Cardiac muscle cell (in vitro differentiated cells and primary cell): ENCODE data around the gene USP6NL. TPM values are rescaled to one million over a fixed set of nuclear protein-coding genes. Genes with fewer than 3 reads are reported as not detected.

ENCODE experiments used
- DNase-seq, 2 donors: peaks; one replicate each; pipeline versions ENCODE4 v3.0.0 to v3.0.0-alpha.2; 2010 to 2017; ENCODE audit warnings: low read depth in 1 of 2, low spot score in 1 of 2
- H3K27ac ChIP-seq: fragments of 200-600 bp; sonication (generic); 2 replicates; pipeline ENCODE4 v1.5.1; 2016
- H3K27me3 ChIP-seq: fragments of 200-600 bp; sonication (generic); 2 replicates; pipeline ENCODE4 v1.6.0; 2016; ENCODE audit warnings: control low read depth
- H3K36me3 ChIP-seq: fragments of 200-600 bp; sonication (generic); 2 replicates; pipeline ENCODE4 v1.5.1; 2016; ENCODE audit warnings: control low read depth
- H3K4me1 ChIP-seq: fragments of 200-600 bp; sonication (generic); 2 replicates; pipeline ENCODE4 v1.8.1; 2017; ENCODE audit warnings: low read depth, mild to moderate bottlenecking, mixed run types
- H3K4me3 ChIP-seq: fragments of 200-600 bp; sonication (generic); 2 replicates; pipeline ENCODE4 v1.5.1; 2016; ENCODE audit warnings: mild to moderate bottlenecking
- H3K9me3 ChIP-seq: fragments of 200-600 bp; sonication (generic); 2 replicates; pipeline ENCODE4 v1.5.1; 2017; ENCODE audit warnings: low read depth, mild to moderate bottlenecking, control low read depth
- polyA plus RNA-seq: library from polyadenylated mRNA; unstranded; fragments of >200 nt; fragmentation: Nextera tagmentation; extraction: Ambion mirVana; gene quantifications from 2 replicates; pipeline ENCODE4 v1.2.1, GENCODE V29; 2016
- total RNA-seq: library from RNA; depleted of rRNA; stranded (reverse); fragments of >200 nt; gene quantifications from 2 replicates; pipeline ENCODE4 v1.2.3, GENCODE V29; 2016
- TF ChIP-seq, protein P1 (sequence below): IDR thresholded peaks from 2 replicates; pipeline ENCODE4 v1.5.1; 2012; ENCODE audit warnings: low read depth, mild to moderate bottlenecking, low read length

Gene USP6NL
- total and polyA plus RNA-seq, 2 experiments from 2014 or later = 13.6 to 25.4 TPM

GRCh38 chr10:11532306-11532705 lies 79.1 kb downstream of the USP6NL start:
- Histone ChIP-seq H3K4me1 (peaks cover 5% of the 10 kb centered on the region), H3K4me3 (no peak overlapping the region), H3K27ac (no peak overlapping the region), H3K9me3 (no peaks in the 10 kb centered on the region), H3K36me3 (no peaks in the 10 kb centered on the region), H3K27me3 (no peaks in the 10 kb centered on the region)
- DNase-seq = peak in 1 of 2 donors; percentile 62
- TF ChIP-seq, protein P1, sequence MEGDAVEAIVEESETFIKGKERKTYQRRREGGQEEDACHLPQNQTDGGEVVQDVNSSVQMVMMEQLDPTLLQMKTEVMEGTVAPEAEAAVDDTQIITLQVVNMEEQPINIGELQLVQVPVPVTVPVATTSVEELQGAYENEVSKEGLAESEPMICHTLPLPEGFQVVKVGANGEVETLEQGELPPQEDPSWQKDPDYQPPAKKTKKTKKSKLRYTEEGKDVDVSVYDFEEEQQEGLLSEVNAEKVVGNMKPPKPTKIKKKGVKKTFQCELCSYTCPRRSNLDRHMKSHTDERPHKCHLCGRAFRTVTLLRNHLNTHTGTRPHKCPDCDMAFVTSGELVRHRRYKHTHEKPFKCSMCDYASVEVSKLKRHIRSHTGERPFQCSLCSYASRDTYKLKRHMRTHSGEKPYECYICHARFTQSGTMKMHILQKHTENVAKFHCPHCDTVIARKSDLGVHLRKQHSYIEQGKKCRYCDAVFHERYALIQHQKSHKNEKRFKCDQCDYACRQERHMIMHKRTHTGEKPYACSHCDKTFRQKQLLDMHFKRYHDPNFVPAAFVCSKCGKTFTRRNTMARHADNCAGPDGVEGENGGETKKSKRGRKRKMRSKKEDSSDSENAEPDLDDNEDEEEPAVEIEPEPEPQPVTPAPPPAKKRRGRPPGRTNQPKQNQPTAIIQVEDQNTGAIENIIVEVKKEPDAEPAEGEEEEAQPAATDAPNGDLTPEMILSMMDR = no peak

DNA sequence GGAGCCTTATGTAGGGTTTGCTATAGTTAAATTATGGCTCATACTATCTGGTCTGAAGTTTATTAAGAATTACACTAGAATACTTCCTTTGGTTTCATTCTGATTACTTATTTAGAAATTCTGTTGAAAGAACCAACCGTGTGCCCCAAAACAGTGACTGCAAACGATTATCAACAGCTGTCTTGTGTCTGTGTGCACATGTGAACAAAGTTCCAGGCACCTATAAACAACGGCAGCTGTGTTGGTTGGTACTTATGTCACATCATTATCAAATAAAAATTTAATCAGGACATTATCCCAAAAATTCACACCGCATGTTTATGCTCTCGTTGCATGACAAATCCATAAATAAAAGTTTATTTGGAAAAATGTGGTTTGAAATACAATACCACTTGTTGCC lies 80.6 kb downstream of the USP6NL start:
- H3K27ac ChIP-seq = no peak overlapping the region
- H3K27me3 ChIP-seq = no peaks in the 10 kb centered on the region
- no peak overlapping the region for H3K4me3 ChIP-seq
- H3K4me1 ChIP-seq = peaks cover 5% of the 10 kb centered on the region
- H3K9me3 ChIP-seq = no peaks in the 10 kb centered on the region
- no peaks in the 10 kb centered on the region for H3K36me3 ChIP-seq
- TF ChIP-seq, protein P1 = no peak
- no peak for DNase-seq

GRCh38 chr10:11529276-11529903 lies 82.1 kb downstream of the USP6NL start:
- Histone ChIP-seq H3K27ac (no peak overlapping the region), H3K9me3 (no peaks in the 10 kb centered on the region), H3K27me3 (no peaks in the 10 kb centered on the region), H3K36me3 (no peaks in the 10 kb centered on the region), H3K4me3 (no peak overlapping the region), H3K4me1 (peaks cover 5% of the 10 kb centered on the region)
- DNase-seq = no peak
- TF ChIP-seq, protein P1 = no peak

GRCh38 chr10:11528286-11528685 lies 83.2 kb downstream of the USP6NL start:
- H3K27ac ChIP-seq = no peak overlapping the region
- no peaks in the 10 kb centered on the region for H3K9me3 ChIP-seq
- DNase-seq = no peak
- H3K4me3 ChIP-seq = no peak overlapping the region
- no peaks in the 10 kb centered on the region for H3K36me3 ChIP-seq
- peaks cover 5% of the 10 kb centered on the region for H3K4me1 ChIP-seq
- TF ChIP-seq, protein P1 = no peak
- no peaks in the 10 kb centered on the region for H3K27me3 ChIP-seq

- DNase-seq = no peak
- TF ChIP-seq, protein P1 = no peak
- Histone ChIP-seq H3K27me3 (no peaks in the 10 kb centered on the region), H3K9me3 (no peaks in the 10 kb centered on the region), H3K27ac (no peak overlapping the region), H3K4me1 (peaks cover 5% of the 10 kb centered on the region), H3K4me3 (no peak overlapping the region), H3K36me3 (no peaks in the 10 kb centered on the region)
Measured at GRCh38 chr10:11527691-11528255, 83.7 kb downstream of the USP6NL start.
